H1 (cell line): ENCODE measurements around the gene DNAH8. TPM values are rescaled to one million over a fixed set of nuclear protein-coding genes. Genes with fewer than 3 reads are reported as not detected.

Experiments
- CTCF ChIA-PET: fragments of 300-600 bp; sonication (Branson Sonifier 250); formaldehyde crosslinking; loops from one replicate; lab custom pipeline; 2021; ENCODE audit not compliant: partially characterized antibody; lab: Charles Lee
- POLR2A ChIA-PET: fragments of 300-600 bp; sonication (Branson Sonifier 250); formaldehyde crosslinking; loops from one replicate; lab custom pipeline; 2021; ENCODE audit warnings: inconsistent platforms; ENCODE audit not compliant: partially characterized antibody; lab: Charles Lee
- DNase-seq, 2 experiments: peaks; one replicate each; pipeline versions ENCODE4 v3.0.0 to v3.0.0-alpha.2; 2010 to 2022; ENCODE audit warnings: low spot score in 2 of 2, low read depth in 1 of 2, mixed read lengths in 1 of 2
- FAIRE-seq: peaks from 2 replicates; lab custom pipeline; 2011; peaks lifted over from hg19 to GRCh38; lab: Jason Lieb, UNC
- H2AFZ ChIP-seq: 2 replicates; pipeline ENCODE4 v1.8.1; 2012; ENCODE audit warnings: low read length, inconsistent platforms
- H2AK5ac ChIP-seq: 2 replicates; pipeline ENCODE4 v1.6.1; 2013; ENCODE audit warnings: low read depth, low read length
- H2BK120ac ChIP-seq: replicated peaks from 2 replicates; pipeline ENCODE3; 2013; ENCODE audit warnings: low read depth, low read length, inconsistent platforms
- H2BK12ac ChIP-seq: 2 replicates; pipeline ENCODE4 v1.6.1; 2013; ENCODE audit warnings: low read depth, low read length
- H2BK15ac ChIP-seq: 2 replicates; pipeline ENCODE4 v1.6.1; 2013; ENCODE audit warnings: low read length
- H2BK20ac ChIP-seq: 2 replicates; pipeline ENCODE4 v1.6.1; 2013; ENCODE audit warnings: low read length
- H2BK5ac ChIP-seq: 2 replicates; pipeline ENCODE4 v1.6.1; 2013; ENCODE audit warnings: low read depth, low read length
- H3K14ac ChIP-seq: 2 replicates; pipeline ENCODE4 v1.6.1; 2013; ENCODE audit warnings: inconsistent platforms; ENCODE audit not compliant: insufficient read length
- H3K18ac ChIP-seq: 2 replicates; pipeline ENCODE4 v1.6.1; 2013; ENCODE audit warnings: low read length; ENCODE audit errors: extremely low read depth
- H3K23ac ChIP-seq: 2 replicates; pipeline ENCODE4 v1.6.1; 2013; ENCODE audit warnings: inconsistent platforms; ENCODE audit not compliant: insufficient read length
- H3K23me2 ChIP-seq: 2 replicates; pipeline ENCODE4 v1.6.1; 2013; ENCODE audit warnings: low read depth, low read length
- H3K27ac ChIP-seq: 2 replicates; pipeline ENCODE4 v1.6.1; 2011; ENCODE audit warnings: low read depth, low read length, inconsistent platforms
- H3K27me3 ChIP-seq, 4 experiments: replicated peaks in 1 of 4; 1 replicate in 1 of 4; 2 replicates in 3 of 4; pipeline versions ENCODE4 v1.6.1 to v1.8.1; 2011 to 2013; ENCODE audit warnings: low read length in 3 of 4, mild to moderate bottlenecking in 3 of 4, inconsistent platforms in 2 of 4, mixed read lengths in 2 of 4, moderate library complexity in 1 of 4; ENCODE audit not compliant: control insufficient read depth in 3 of 4, insufficient read depth in 3 of 4; ENCODE audit errors: extremely low read depth in 1 of 4
- H3K36me3 ChIP-seq, 4 experiments: 2 replicates each; pipeline versions ENCODE4 v1.6.1 to v1.8.1; 2011 to 2013; ENCODE audit warnings: mild to moderate bottlenecking in 4 of 4, low read length in 3 of 4, moderate library complexity in 2 of 4, control low read depth in 1 of 4, inconsistent platforms in 1 of 4; ENCODE audit not compliant: insufficient read depth in 4 of 4, control insufficient read depth in 2 of 4
- H3K4ac ChIP-seq: replicated peaks from 2 replicates; pipeline ENCODE3; 2013; ENCODE audit warnings: low read length, low read depth, mixed read lengths, inconsistent platforms; ENCODE audit not compliant: insufficient read length
- H3K4me1 ChIP-seq, 4 experiments: replicated peaks in 1 of 4; 1 replicate in 1 of 4; 2 replicates in 3 of 4; pipeline versions ENCODE4 v1.6.1 to v1.8.1; 2011 to 2013; ENCODE audit warnings: low read length in 3 of 4, inconsistent platforms in 2 of 4, mixed read lengths in 1 of 4; ENCODE audit not compliant: insufficient read depth in 4 of 4, control insufficient read depth in 3 of 4
- H3K4me2 ChIP-seq, 2 experiments: 2 replicates each; pipeline versions ENCODE4 v1.6.1 to v1.8.1; 2011 to 2013; ENCODE audit warnings: low read depth in 2 of 2, low read length in 2 of 2, control low read depth in 1 of 2, inconsistent platforms in 1 of 2, mild to moderate bottlenecking in 1 of 2; ENCODE audit not compliant: insufficient read depth in 1 of 2
- H3K4me3 ChIP-seq, 4 experiments: fragments of 200-600, 300-600 bp in 1 of 4; sonication (generic), shearing (Covaris generic), sonication (Bioruptor Twin) in 1 of 4; 2 replicates each; pipeline versions ENCODE4 v1.5.1 to v1.8.1; 2011 to 2016; ENCODE audit warnings: low read length in 4 of 4, low read depth in 3 of 4, control low read depth in 2 of 4, inconsistent platforms in 2 of 4, mild to moderate bottlenecking in 2 of 4, mixed read lengths in 1 of 4, moderate library complexity in 1 of 4; ENCODE audit not compliant: insufficient read depth in 2 of 4; ENCODE audit errors: extremely low read depth in 1 of 4
- H3K56ac ChIP-seq: replicated peaks from 2 replicates; pipeline ENCODE3; 2013; ENCODE audit warnings: low read depth, mild to moderate bottlenecking, mixed read lengths, low read length, inconsistent platforms; ENCODE audit not compliant: insufficient read length
- H3K79me1 ChIP-seq: 2 replicates; pipeline ENCODE4 v1.6.1; 2013; ENCODE audit warnings: low read depth, low read length, control low read depth
- H3K79me2 ChIP-seq, 2 experiments: 2 replicates each; pipeline versions ENCODE4 v1.6.1 to v1.8.1; 2012 to 2013; ENCODE audit warnings: low read length in 2 of 2, mild to moderate bottlenecking in 2 of 2, inconsistent platforms in 1 of 2; ENCODE audit not compliant: insufficient read depth in 2 of 2, control insufficient read depth in 1 of 2
- H3K9ac ChIP-seq, 4 experiments: replicated peaks in 1 of 4; 1 replicate in 1 of 4; 2 replicates in 3 of 4; pipeline versions ENCODE4 v1.6.1 to v1.8.1; 2011 to 2013; ENCODE audit warnings: low read depth in 3 of 4, low read length in 3 of 4, control low read depth in 2 of 4, mild to moderate bottlenecking in 2 of 4, moderate library complexity in 2 of 4, inconsistent platforms in 1 of 4; ENCODE audit errors: extremely low read depth in 1 of 4
- H3K9me3 ChIP-seq, 2 experiments: 2 replicates each; pipeline versions ENCODE4 v1.6.1 to v1.8.1; 2012 to 2013; ENCODE audit warnings: mild to moderate bottlenecking in 2 of 2, moderate library complexity in 2 of 2, control low read depth in 1 of 2, inconsistent platforms in 1 of 2, low read depth in 1 of 2, low read length in 1 of 2, mixed read lengths in 1 of 2; ENCODE audit not compliant: insufficient read depth in 2 of 2
- H4K20me1 ChIP-seq, 2 experiments: replicated peaks in 1 of 2; 2 replicates each; pipeline versions ENCODE3 to v1.8.1; 2011 to 2013; ENCODE audit warnings: inconsistent platforms in 2 of 2, low read length in 2 of 2, mild to moderate bottlenecking in 1 of 2; ENCODE audit not compliant: insufficient read depth in 2 of 2, control insufficient read depth in 1 of 2
- H4K5ac ChIP-seq: 2 replicates; pipeline ENCODE4 v1.6.1; 2013; ENCODE audit warnings: low read length, low read depth, mixed read lengths, inconsistent platforms; ENCODE audit not compliant: insufficient read length
- H4K8ac ChIP-seq: 2 replicates; pipeline ENCODE4 v1.8.0; 2013; ENCODE audit warnings: mild to moderate bottlenecking, moderate library complexity, low read length, inconsistent platforms; ENCODE audit not compliant: insufficient read depth; ENCODE audit errors: extremely low read depth
- H4K91ac ChIP-seq: replicated peaks from 2 replicates; pipeline ENCODE3; 2013; ENCODE audit warnings: low read length, mixed read lengths, inconsistent platforms; ENCODE audit not compliant: insufficient read length
- EP300 ChIP-seq, 2 experiments: IDR thresholded peaks; 1 replicate in 1 of 2; 2 replicates in 1 of 2; pipeline ENCODE4 v1.6.1; 2011 to 2012; ENCODE audit warnings: low read depth in 2 of 2, low read length in 2 of 2, mild to moderate bottlenecking in 2 of 2, borderline replicate concordance in 1 of 2, inconsistent platforms in 1 of 2, moderate library complexity in 1 of 2
- GTF2F1 ChIP-seq: IDR thresholded peaks from 2 replicates; pipeline ENCODE4 v1.6.1; 2012; ENCODE audit warnings: low read depth, low read length, improper control_type of control experiment, borderline replicate concordance
- NANOG ChIP-seq: IDR thresholded peaks from 2 replicates; pipeline ENCODE4 v1.6.1; 2011; ENCODE audit warnings: low read length, low read depth, mild to moderate bottlenecking, inconsistent platforms; ENCODE audit not compliant: insufficient read depth, poor library complexity, severe bottlenecking
- SAP30 ChIP-seq: fragments of 300-600 bp; sonication (generic); IDR thresholded peaks from 2 replicates; pipeline ENCODE4 v1.7.1; 2012; ENCODE audit warnings: low read length, moderate library complexity, mild to moderate bottlenecking, inconsistent platforms; ENCODE audit not compliant: insufficient read depth, insufficient replicate concordance
- WGBS, 2 experiments: shearing (Covaris generic) in 1 of 2; methylation state at CpG; one replicate each; pipeline versions ENCODE4 v1.1.6 to v1.1.7; 2013 to 2015; ENCODE audit warnings: low lambda C conversion rate in 2 of 2, mixed read lengths in 2 of 2, inconsistent platforms in 1 of 2, low coverage in 1 of 2, missing lambda C conversion rate in 1 of 2; ENCODE audit not compliant: insufficient replicate concordance in 2 of 2, insufficient coverage in 1 of 2, insufficient read length in 1 of 2; ENCODE audit errors: extremely low coverage in 1 of 2, missing lambda C conversion rate in 1 of 2; 5-methylcytosine and 5-hydroxymethylcytosine counted together
- polyA plus RNA-seq, 7 experiments: library from polyadenylated mRNA; depleted of rRNA in 3 of 7; stranded (reverse) in 5 of 7; unstranded in 2 of 7; fragments of >200 nt in 5 of 7; fragments of 200-250 nt in 2 of 7; gene quantifications; 1 replicate in 5 of 7; 2 replicates in 1 of 7; 4 replicates in 1 of 7; pipeline versions ENCODE4 v1.2.1 to v1.2.3, GENCODE V29; 2011 to 2013; ENCODE audit warnings: missing spikeins in 2 of 7, mixed read lengths in 2 of 7
- total RNA-seq: library from RNA; stranded (reverse); fragmentation: NEBNext Ultra II Directional; extraction: Animal tissue kit (Norgen Biotek cat#: 25700); gene quantifications from 2 replicates; pipeline ENCODE4 v1.2.1, GENCODE V29; 2021

The DNAH8 gene
- total and polyA plus RNA-seq, 2 of the 8 experiments (the other 6 are each of a cell fraction or from before 2014, with no cell fraction given) = under 0.01 TPM; not detected in 1

- Histone ChIP-seq H3K27ac (no peak overlapping the region), H3K4me2 (no peak overlapping the region), H3K27me3 (no peaks in the 10 kb centered on the region), H3K4me1 (no peaks in the 10 kb centered on the region; a peak in 1 of 7 replicates), H3K23me2 (no peaks in the 10 kb centered on the region), H3K4ac (no peak overlapping the region), H3K79me1 (no peaks in the 10 kb centered on the region), H3K36me3 (no peaks in the 10 kb centered on the region), H4K5ac (no peak overlapping the region), H2BK12ac (no peak overlapping the region), H4K8ac (no peak overlapping the region), H4K20me1 (no peaks in the 10 kb centered on the region), H2BK15ac (no peak overlapping the region), H3K79me2 (no peaks in the 10 kb centered on the region), H2BK5ac (no peak overlapping the region), H3K18ac (no peak overlapping the region), H3K9ac (no peak overlapping the region), H3K4me3 (no peak overlapping the region), H3K9me3 (no peaks in the 10 kb centered on the region), H3K14ac (no peak overlapping the region), H2BK20ac (no peak overlapping the region), H3K23ac (no peak overlapping the region), H2AK5ac (no peak overlapping the region), H2BK120ac (no peak overlapping the region), H4K91ac (no peak overlapping the region), H2AFZ (no peak overlapping the region), H3K56ac (no peak overlapping the region)
- CTCF ChIA-PET = interaction anchor here (0.8 to 2.7 kb wide), 6 partner anchors 16 to 145 kb away, joined by 3 to 10 read pairs (median 4); no protein-coding TSS in a partner anchor
- 87% methylated on average over 6 of the region's 6 CpGs; no CpG with 5 or more reads in 1 of the 2 experiments for WGBS, 2 experiments
- TF ChIP-seq SAP30 (no peak), GTF2F1 (no peak), EP300 (IDR thresholded peaks at IDR 0.05; ENCODE audit: borderline replicate concordance in 1 of 2, low read depth in 2 of 2, low read length in 2 of 2) (no peak), NANOG (no peak)
- FAIRE-seq = no peak
- POLR2A ChIA-PET = no interaction called here
- DNase-seq = no peak
These were observed 81.7 kb downstream of the DNAH8 start for GRCh38 chr6:38796850-38797249.
